GM23248 (cell line): ENCODE results near the gene KLHDC9. TPM values are rescaled to one million over a fixed set of nuclear protein-coding genes. Genes with fewer than 3 reads are reported as not detected.

Source experiments
- DNase-seq: peaks from one replicate; pipeline ENCODE4 v3.0.0-alpha.2; 2015
- H2AFZ ChIP-seq: fragments of 200-600 bp; sonication (generic); 2 replicates; pipeline ENCODE4 v1.6.1; 2016; ENCODE audit warnings: antibody characterized with exemption
- H3F3A ChIP-seq: fragments of 200-600 bp; sonication (generic); 2 replicates; pipeline ENCODE4 v1.6.1; 2016; ENCODE audit warnings: mild to moderate bottlenecking, antibody characterized with exemption, mixed run types; ENCODE audit not compliant: insufficient read depth
- H3K27ac ChIP-seq: fragments of 200-600 bp; sonication (generic); 2 replicates; pipeline ENCODE4 v1.5.1; 2016; ENCODE audit warnings: mild to moderate bottlenecking
- H3K27me3 ChIP-seq: fragments of 200-600 bp; sonication (generic); replicated peaks from 2 replicates; pipeline ENCODE4 v1.6.1; 2016; ENCODE audit warnings: mild to moderate bottlenecking; ENCODE audit not compliant: insufficient read depth
- H3K36me3 ChIP-seq: fragments of 200-600 bp; sonication (generic); 2 replicates; pipeline ENCODE4 v1.6.1; 2016; ENCODE audit warnings: low read depth, mild to moderate bottlenecking
- H3K4me1 ChIP-seq: fragments of 200-600 bp; sonication (generic); 2 replicates; pipeline ENCODE4 v1.6.1; 2016; ENCODE audit warnings: mild to moderate bottlenecking; ENCODE audit not compliant: insufficient read depth
- H3K4me2 ChIP-seq: fragments of 200-600 bp; sonication (generic); one replicate; pipeline ENCODE4 v1.6.1; 2016; ENCODE audit warnings: mild to moderate bottlenecking; ENCODE audit not compliant: unreplicated experiment
- H3K4me3 ChIP-seq: fragments of 200-600 bp; sonication (generic); 2 replicates; pipeline ENCODE4 v1.5.1; 2016; ENCODE audit warnings: mild to moderate bottlenecking
- H3K79me2 ChIP-seq: fragments of 200-600 bp; sonication (generic); 2 replicates; pipeline ENCODE4 v1.6.1; 2016; ENCODE audit warnings: mild to moderate bottlenecking; ENCODE audit not compliant: insufficient read depth
- H3K9ac ChIP-seq: fragments of 200-600 bp; sonication (generic); 2 replicates; pipeline ENCODE4 v1.6.1; 2016; ENCODE audit warnings: mild to moderate bottlenecking
- H3K9me2 ChIP-seq: fragments of 200-600 bp; sonication (generic); 2 replicates; pipeline ENCODE4 v1.6.1; 2016; ENCODE audit warnings: mixed run types, mild to moderate bottlenecking, moderate library complexity; ENCODE audit not compliant: insufficient read depth
- H3K9me3 ChIP-seq: fragments of 200-600 bp; sonication (generic); one replicate; pipeline ENCODE4 v1.6.1; 2017; ENCODE audit warnings: low read depth
- H4K20me1 ChIP-seq: fragments of 200-600 bp; sonication (generic); 2 replicates; pipeline ENCODE4 v1.6.0; 2016; ENCODE audit not compliant: insufficient read depth
- EZH2 ChIP-seq: fragments of 200-600 bp; sonication (generic); IDR thresholded peaks from 2 replicates; pipeline ENCODE4 v1.6.1; 2018; ENCODE audit warnings: antibody characterized with exemption, mild to moderate bottlenecking; ENCODE audit not compliant: insufficient read depth, poor library complexity, severe bottlenecking
- EZH2phosphoT487 ChIP-seq: fragments of 200-600 bp; sonication (generic); IDR thresholded peaks from 2 replicates; pipeline ENCODE4 v1.6.1; 2018; ENCODE audit warnings: antibody characterized with exemption, moderate library complexity, mild to moderate bottlenecking, low read depth; ENCODE audit not compliant: insufficient read depth
- WGBS, 2 experiments: methylation state at CpG; one replicate each; pipeline ENCODE4 v1.1.6; 2015 to 2017; ENCODE audit warnings: low lambda C conversion rate in 2 of 2, low coverage in 1 of 2; ENCODE audit errors: missing lambda C conversion rate in 2 of 2; 5-methylcytosine and 5-hydroxymethylcytosine counted together
- in situ Hi-C: fragments of 300-500 bp; cut with MboI; formaldehyde crosslinking; loops from 2 replicates; pipeline ENCODE4 v1.15.0; 2020
- polyA plus RNA-seq: library from polyadenylated mRNA; unstranded; fragments of >200 nt; fragmentation: Nextera tagmentation; extraction: Ambion mirVana; gene quantifications from 2 replicates; pipeline ENCODE4 v1.2.1, GENCODE V29; 2016
- total RNA-seq: library from RNA; depleted of rRNA; stranded (reverse); fragments of >200 nt; shearing (Covaris generic); gene quantifications from 2 replicates; pipeline ENCODE4 v1.2.3, GENCODE V29; 2014

KLHDC9 gene
- total and polyA plus RNA-seq, 2 experiments from 2014 or later, result 3.2 to 3.7 TPM

- peak; percentile 86 for DNase-seq
- peaks cover 81% of the 10 kb centered on the region for H3K79me2 ChIP-seq
- TF ChIP-seq EZH2phosphoT487, result no peak
- TF ChIP-seq EZH2, result no peak
These were observed 21.1 kb downstream of the KLHDC9 start for GRCh38 chr1:161119092-161119903.

DNA sequence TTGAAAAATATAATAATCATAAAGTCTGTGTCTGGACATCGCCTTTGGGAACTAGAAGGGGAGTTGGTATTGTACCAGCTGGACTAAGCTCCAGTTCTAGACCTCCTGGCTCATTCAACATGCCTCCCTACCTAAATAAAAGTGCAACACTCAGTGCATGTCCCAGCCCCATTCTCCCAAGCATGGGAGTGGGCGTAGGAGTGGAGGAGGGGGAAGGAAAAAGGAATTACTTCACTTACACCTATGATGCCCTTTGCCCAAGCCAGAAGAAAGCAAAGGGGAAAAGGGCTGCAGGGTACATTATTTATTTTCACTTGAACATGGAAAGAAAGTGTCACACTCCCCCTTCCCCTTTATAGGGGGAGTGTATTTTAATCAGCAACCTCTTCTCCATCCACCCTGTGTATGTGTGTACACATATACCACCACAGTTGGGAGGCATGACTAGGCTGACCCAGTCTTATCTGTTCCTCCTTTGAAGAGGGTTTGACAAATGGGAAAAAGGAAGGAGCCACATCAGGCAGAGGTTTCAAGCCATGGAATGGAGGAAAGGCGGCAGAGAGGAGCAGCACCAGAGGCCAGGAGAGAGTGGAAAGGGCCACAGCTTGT is 23.0 kb downstream of the KLHDC9 start:
- TF ChIP-seq EZH2phosphoT487, result no peak
- Histone ChIP-seq H3K9me3 (no peaks in the 10 kb centered on the region), H3K4me1 (peaks cover 25% of the 10 kb centered on the region), H3K27me3 (no peaks in the 10 kb centered on the region), H3K9me2 (no peaks in the 10 kb centered on the region), H4K20me1 (no peaks in the 10 kb centered on the region), H3F3A (peaks cover 43% of the 10 kb centered on the region), H3K27ac (no peak overlapping the region), H3K4me2 (no peak overlapping the region), H3K4me3 (no peak overlapping the region), H3K9ac (no peak overlapping the region), H3K36me3 (peaks cover 30% of the 10 kb centered on the region; the same call in 1 of the 2 replicates), H3K79me2 (peaks cover 81% of the 10 kb centered on the region), H2AFZ (no peak overlapping the region)
- no peak for DNase-seq
- in situ Hi-C loops, result no loop called here
- 93 to 95% methylated on average over 3 of the region's 3 CpGs for WGBS, 2 experiments

More at GRCh38 chr1:161119092-161119903, 21.1 kb downstream of the KLHDC9 start:
- peaks cover 42% of the 10 kb centered on the region for H3F3A ChIP-seq
- H2AFZ ChIP-seq, result no peak overlapping the region; the same call in 1 of the 2 replicates
- in situ Hi-C loops, result no loop called here
- peaks cover 30% of the 10 kb centered on the region; the same call in 1 of the 2 replicates for H3K36me3 ChIP-seq
- peak overlapping the region; percentile 91 for H3K4me2 ChIP-seq
- H3K9me3 ChIP-seq, result no peaks in the 10 kb centered on the region
- peak overlapping the region; percentile 99 for H3K9ac ChIP-seq
- WGBS, 2 experiments, result 42 to 43% methylated on average over 10 of the region's 10 CpGs
- H3K27me3 ChIP-seq, result no peaks in the 10 kb centered on the region
- no peaks in the 10 kb centered on the region for H3K9me2 ChIP-seq
- H3K4me3 ChIP-seq, result peak overlapping the region; percentile 97
- H3K27ac ChIP-seq, result peak overlapping the region; percentile 95
- no peaks in the 10 kb centered on the region for H4K20me1 ChIP-seq
- peaks cover 43% of the 10 kb centered on the region for H3K4me1 ChIP-seq

- no peak overlapping the region for H2AFZ ChIP-seq
- no peak overlapping the region for H3K27ac ChIP-seq
- no peak overlapping the region for H3K9ac ChIP-seq
- no peaks in the 10 kb centered on the region for H3K27me3 ChIP-seq
- WGBS, 2 experiments, result 81 to 94% methylated on average over 4 of the region's 4 CpGs
- DNase-seq, result no peak
- peaks cover 81% of the 10 kb centered on the region for H3K79me2 ChIP-seq
- TF ChIP-seq EZH2 (no peak), EZH2phosphoT487 (no peak)
- H3K4me1 ChIP-seq, result peaks cover 19% of the 10 kb centered on the region
- peaks cover 32% of the 10 kb centered on the region; the same call in 1 of the 2 replicates for H3K36me3 ChIP-seq
- H3K9me3 ChIP-seq, result no peaks in the 10 kb centered on the region
- peaks cover 43% of the 10 kb centered on the region for H3F3A ChIP-seq
- H3K4me3 ChIP-seq, result no peak overlapping the region
- H3K9me2 ChIP-seq, result no peaks in the 10 kb centered on the region
- no peak overlapping the region for H3K4me2 ChIP-seq
- H4K20me1 ChIP-seq, result no peaks in the 10 kb centered on the region
- in situ Hi-C loops, result no loop called here
These were observed 23.7 kb downstream of the KLHDC9 start for GRCh38 chr1:161121834-161122233.

DNA sequence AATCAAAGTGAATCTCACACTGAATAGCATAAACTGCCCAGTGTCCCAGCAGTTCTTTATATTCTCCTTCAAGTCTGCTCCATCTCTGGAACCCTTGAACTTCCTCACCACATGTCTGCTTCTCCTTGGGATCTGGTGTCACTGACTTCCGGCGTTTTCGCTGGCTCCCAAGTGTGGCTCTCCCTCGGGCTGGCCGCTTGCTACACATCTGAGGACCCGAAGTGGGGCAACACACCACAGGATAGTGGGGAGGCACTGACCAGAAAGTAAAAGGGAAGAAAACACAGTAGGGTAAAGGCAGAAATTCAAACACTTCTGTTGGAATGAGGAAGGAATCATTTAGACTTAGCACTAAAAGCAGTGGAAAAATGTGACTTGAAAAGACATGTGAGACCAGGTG is 24.8 kb downstream of the KLHDC9 start:
- Histone ChIP-seq H3K79me2 (peaks cover 83% of the 10 kb centered on the region), H3K27me3 (no peaks in the 10 kb centered on the region), H2AFZ (no peak overlapping the region), H3K27ac (no peak overlapping the region), H3F3A (peaks cover 43% of the 10 kb centered on the region), H3K9me2 (no peaks in the 10 kb centered on the region), H3K9me3 (no peaks in the 10 kb centered on the region), H3K4me2 (no peak overlapping the region), H4K20me1 (no peaks in the 10 kb centered on the region), H3K36me3 (peaks cover 42% of the 10 kb centered on the region), H3K9ac (no peak overlapping the region), H3K4me1 (peaks cover 15% of the 10 kb centered on the region), H3K4me3 (no peak overlapping the region)
- in situ Hi-C loops, result no loop called here
- DNase-seq, result no peak
- TF ChIP-seq EZH2, result no peak
- TF ChIP-seq EZH2phosphoT487, result no peak
- 71 to 79% methylated on average over 6 of the region's 6 CpGs for WGBS, 2 experiments
